ENCODE measurements around the gene CC2D1A. TPM values are rescaled to one million over a fixed set of nuclear protein-coding genes. Genes with fewer than 3 reads are reported as not detected.
A peak's percentile ranks its signal among the peaks of the same experiment; 100 is the strongest.

CC2D1A gene
- total RNA-seq, 1 donor from 2014 or later, result 35.4 TPM

DNA sequence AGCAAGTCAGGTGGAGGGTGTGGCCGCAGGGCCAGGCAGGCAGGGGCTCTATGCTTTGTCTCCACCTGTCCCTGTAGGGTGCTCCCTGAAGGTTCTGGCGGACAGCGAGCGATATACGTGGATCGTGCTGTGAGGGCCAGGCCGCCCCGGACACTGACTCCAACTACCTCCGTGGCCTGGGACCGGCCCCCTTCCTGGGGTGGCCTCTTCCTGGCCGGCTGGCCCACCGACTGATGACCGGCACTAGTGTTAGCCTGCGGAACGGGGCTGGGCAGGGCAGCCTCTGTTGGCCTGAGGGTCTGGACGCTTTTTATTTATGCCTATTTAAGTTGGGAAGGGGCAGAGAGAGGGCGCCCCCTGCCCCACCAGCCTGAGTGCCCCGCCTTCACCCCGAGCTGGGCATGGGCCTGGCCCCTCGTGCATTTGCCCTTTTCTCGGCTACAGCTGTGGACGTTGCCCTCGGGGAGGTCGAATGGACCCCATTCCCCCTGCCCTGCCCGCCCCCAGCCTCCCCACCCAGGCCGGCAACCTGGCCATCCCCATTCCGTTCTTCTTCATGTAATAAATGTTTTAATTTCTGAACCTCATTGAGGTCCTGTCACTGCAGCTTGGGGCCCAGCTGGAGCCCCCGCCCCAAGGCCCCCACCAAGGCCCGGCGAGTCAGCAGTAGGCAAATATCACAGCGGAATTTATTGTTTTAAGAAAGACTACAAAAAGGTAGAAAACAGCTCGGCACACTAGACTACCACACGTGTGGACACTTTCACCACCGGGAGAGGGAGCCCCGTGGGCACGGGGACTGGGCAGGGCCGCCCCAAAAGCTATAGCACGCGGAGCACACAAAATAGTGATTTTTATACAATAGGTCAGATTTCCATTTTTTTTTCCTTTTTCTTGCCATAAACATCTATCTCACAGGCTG is 55.1 kb downstream of the CC2D1A start:
- no peaks in the 10 kb centered on the region for H3K27me3 Mint-ChIP-seq
- TF ChIP-seq, protein P1, sequence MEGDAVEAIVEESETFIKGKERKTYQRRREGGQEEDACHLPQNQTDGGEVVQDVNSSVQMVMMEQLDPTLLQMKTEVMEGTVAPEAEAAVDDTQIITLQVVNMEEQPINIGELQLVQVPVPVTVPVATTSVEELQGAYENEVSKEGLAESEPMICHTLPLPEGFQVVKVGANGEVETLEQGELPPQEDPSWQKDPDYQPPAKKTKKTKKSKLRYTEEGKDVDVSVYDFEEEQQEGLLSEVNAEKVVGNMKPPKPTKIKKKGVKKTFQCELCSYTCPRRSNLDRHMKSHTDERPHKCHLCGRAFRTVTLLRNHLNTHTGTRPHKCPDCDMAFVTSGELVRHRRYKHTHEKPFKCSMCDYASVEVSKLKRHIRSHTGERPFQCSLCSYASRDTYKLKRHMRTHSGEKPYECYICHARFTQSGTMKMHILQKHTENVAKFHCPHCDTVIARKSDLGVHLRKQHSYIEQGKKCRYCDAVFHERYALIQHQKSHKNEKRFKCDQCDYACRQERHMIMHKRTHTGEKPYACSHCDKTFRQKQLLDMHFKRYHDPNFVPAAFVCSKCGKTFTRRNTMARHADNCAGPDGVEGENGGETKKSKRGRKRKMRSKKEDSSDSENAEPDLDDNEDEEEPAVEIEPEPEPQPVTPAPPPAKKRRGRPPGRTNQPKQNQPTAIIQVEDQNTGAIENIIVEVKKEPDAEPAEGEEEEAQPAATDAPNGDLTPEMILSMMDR (conservative IDR thresholded peaks at IDR 0.05), result no peak
- peaks cover 13% of the 10 kb centered on the region for H3K36me3 Mint-ChIP-seq
- DNase-seq (ENCODE audit: extremely low spot score, unreplicated experiment), result no peak
- no peaks in the 10 kb centered on the region for H3K9me3 Mint-ChIP-seq
- H3K4me3 Mint-ChIP-seq, result no peak overlapping the region
- H3K4me1 Mint-ChIP-seq (ENCODE audit: unreplicated experiment), result no peaks in the 10 kb centered on the region
- H3K27ac Mint-ChIP-seq, result peak overlapping the region; percentile 62

DNA sequence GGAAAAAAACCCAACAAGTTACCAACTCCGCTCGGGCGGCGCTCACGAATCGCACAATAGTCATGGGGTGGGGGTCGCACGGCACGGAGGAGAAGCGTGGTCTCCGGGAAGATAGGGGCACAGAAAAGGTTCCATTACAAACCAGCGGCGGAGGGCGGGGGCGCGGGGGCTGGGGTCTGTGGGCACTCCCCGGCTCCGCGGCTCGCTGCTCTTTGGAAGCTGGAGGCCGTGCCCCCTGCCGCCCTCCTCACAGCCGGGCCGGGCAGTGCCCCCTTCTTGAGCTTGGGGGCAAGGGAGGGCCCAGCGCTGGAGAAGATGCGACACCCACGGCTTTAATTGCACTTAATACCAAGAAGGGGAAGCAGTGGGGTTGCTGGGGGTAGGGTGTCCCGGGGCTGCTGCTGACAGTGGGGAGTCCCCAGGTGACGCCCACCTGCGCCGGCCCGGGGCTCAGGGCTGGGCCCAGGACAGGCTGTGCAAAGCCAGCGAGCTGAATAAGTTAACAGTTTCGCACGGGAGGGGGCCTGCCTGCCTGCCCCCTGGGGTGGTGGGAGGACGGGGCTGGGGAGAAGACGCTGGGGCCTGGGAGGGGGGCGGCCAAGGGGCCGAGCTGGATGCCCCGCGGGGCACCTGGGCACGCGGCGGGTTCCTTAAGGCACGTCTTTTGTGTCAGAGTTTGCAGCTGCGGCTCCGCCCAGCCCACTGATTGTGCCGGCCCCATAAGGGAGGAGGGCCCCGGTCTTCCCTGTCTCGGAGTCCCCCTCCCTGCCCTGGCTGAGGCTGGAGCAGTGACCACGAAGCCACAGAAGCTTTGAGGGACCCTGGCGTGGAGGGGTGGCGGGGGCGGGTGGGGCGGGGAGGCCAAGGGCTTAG is 56.1 kb downstream of the CC2D1A start:
- Mint-ChIP-seq H3K4me3 (no peak overlapping the region), H3K27ac (peak overlapping the region; percentile 62), H3K9me3 (no peaks in the 10 kb centered on the region), H3K27me3 (no peaks in the 10 kb centered on the region), H3K4me1 (ENCODE audit: unreplicated experiment) (no peaks in the 10 kb centered on the region), H3K36me3 (peaks cover 11% of the 10 kb centered on the region)
- TF ChIP-seq, protein P1 (conservative IDR thresholded peaks at IDR 0.05), result no peak
- no peak for DNase-seq (ENCODE audit: extremely low spot score, unreplicated experiment)

DNA sequence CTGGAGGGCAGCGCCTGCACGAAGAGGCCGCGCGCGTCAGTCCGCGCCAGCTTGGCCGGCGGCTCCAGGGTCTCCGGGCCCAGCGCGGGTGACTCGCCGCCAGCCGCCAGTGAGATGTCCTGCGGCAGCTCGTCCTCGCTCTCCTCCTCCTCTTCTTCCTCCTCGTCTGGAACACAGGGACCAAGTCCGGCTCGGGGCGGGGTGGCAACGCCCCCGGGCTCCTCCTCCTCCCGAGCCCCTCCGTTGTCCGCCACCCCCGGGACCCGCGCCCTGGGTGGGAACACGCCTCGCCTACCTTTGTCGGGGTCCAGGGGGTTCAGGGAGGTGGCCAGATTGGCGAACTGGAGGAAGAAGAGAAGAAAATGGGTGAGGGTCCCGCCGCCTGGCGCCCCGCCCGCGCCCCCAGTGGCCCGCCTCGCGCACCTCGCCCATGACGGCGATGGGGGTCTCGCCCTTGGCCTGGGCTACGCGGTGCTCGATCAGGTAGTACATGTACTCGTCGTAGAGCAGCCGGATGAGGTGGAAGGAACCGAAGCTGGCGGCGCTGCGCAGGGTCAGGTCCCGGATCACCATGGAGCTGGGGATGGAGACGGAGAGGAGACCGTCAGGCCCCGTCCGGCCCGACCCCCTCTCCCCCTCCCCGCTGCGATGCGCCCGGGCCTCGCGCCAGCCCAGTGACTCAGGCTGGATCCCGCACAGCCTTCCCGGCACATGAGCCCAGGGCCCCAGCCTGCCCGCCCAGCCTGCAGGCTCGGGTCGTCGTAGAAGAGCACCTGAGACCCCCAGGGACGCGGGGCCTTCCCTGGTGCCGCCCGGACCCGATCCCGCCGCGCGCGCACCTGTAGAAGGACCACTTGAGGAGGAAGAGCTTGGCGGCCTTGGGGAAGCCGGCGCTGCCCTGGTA is 57.0 kb downstream of the CC2D1A start:
- TF ChIP-seq, protein P1 (conservative IDR thresholded peaks at IDR 0.05), result no peak
- no peak for DNase-seq (ENCODE audit: extremely low spot score, unreplicated experiment)
- peaks cover 9% of the 10 kb centered on the region for H3K36me3 Mint-ChIP-seq
- no peaks in the 10 kb centered on the region for H3K4me1 Mint-ChIP-seq (ENCODE audit: unreplicated experiment)
- H3K9me3 Mint-ChIP-seq, result no peaks in the 10 kb centered on the region
- no peaks in the 10 kb centered on the region for H3K27me3 Mint-ChIP-seq
- H3K27ac Mint-ChIP-seq, result no peak overlapping the region
- no peak overlapping the region for H3K4me3 Mint-ChIP-seq

DNA sequence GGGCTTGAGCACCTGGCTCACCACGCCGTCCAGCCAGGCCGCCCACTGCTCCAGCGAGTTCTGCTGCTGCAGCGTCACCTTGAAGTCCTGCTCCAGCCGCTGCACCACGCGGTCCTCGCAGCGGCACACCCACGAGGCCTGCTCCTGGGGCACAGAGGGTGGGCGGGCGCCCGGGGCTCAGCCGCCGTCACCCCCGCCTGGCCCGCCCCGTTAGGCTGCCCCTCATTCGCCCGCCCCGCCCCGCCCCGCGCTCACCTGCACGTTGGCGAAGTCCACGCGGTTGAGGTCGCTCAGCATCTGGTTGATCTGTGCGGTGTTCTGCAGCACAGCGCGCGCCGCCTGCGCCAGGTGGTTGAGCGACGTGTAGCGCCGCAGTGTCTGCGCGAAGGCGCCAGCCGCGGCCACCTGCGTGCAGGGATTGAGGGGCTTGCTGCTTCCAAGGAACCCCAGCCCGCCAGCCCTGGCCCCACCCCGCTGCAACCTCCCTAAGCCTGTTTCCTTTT is 57.7 kb downstream of the CC2D1A start:
- TF ChIP-seq, protein P1 (conservative IDR thresholded peaks at IDR 0.05), result no peak
- no peak for DNase-seq (ENCODE audit: extremely low spot score, unreplicated experiment)
- H3K27me3 Mint-ChIP-seq, result no peaks in the 10 kb centered on the region
- no peaks in the 10 kb centered on the region for H3K9me3 Mint-ChIP-seq
- peaks cover 9% of the 10 kb centered on the region for H3K36me3 Mint-ChIP-seq
- H3K4me3 Mint-ChIP-seq, result no peak overlapping the region
- no peak overlapping the region for H3K27ac Mint-ChIP-seq
- H3K4me1 Mint-ChIP-seq (ENCODE audit: unreplicated experiment), result no peaks in the 10 kb centered on the region

DNA sequence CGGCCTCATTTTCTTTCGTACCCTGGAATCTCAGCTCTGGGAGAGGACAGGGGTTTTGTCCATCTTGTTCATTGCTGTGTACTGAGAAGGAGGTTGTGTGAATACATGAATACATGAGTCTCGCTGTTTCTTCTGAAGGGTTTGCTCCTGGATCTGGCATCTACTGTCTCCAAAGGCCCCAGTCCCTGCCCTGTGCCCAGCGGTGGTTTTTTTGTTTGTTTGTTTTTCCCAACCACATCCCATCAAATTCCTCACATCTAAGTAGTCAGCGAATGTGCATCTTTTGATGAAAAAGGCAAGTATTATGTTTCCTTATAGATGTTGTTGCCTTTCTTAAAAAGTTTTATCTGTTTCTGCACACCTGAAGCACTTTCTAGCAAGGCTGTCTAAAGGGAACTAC is 58.8 kb downstream of the CC2D1A start:
- H3K27ac Mint-ChIP-seq, result peak overlapping the region; percentile 11
- TF ChIP-seq, protein P1 (conservative IDR thresholded peaks at IDR 0.05), result no peak
- no peaks in the 10 kb centered on the region for H3K27me3 Mint-ChIP-seq
- H3K4me3 Mint-ChIP-seq, result peak overlapping the region; percentile 29
- H3K9me3 Mint-ChIP-seq, result no peaks in the 10 kb centered on the region
- peaks cover 13% of the 10 kb centered on the region for H3K36me3 Mint-ChIP-seq
- DNase-seq (ENCODE audit: extremely low spot score, unreplicated experiment), result no peak
- no peaks in the 10 kb centered on the region for H3K4me1 Mint-ChIP-seq (ENCODE audit: unreplicated experiment)
